ENCODE measurements around the gene RHBDL2.
"Not testable (repeated sequence)": the region's sequence is repeated elsewhere in the genome, so short reads cannot be mapped to it uniquely, and the experiment has no call there.

Gene RHBDL2

GRCh38 chr1:38941527-38942019 lies at the start of gene RHBDL2:
Gene RHBDL2, minus strand, starts transcription at chr1:38941830. Its CDS starts 22,618 bp downstream, at chr1:38919212.
- DNase-seq = no peak

GRCh38 chr1:38990738-38991637 lies 49.4 kb upstream of the RHBDL2 start, which contains the start of gene AKIRIN1:
Gene AKIRIN1, plus strand, starts transcription at chr1:38991276. Its CDS starts 105 bp downstream, at chr1:38991381.
- peak; percentile 96 for DNase-seq

GRCh38 chr1:38990386-38990737 lies 48.7 kb upstream of the RHBDL2 start:
- DNase-seq = peak; percentile 21

- no peak for DNase-seq
Measured at GRCh38 chr1:38989979-38990378, 48.3 kb upstream of the RHBDL2 start.

- not testable (repeated sequence) for DNase-seq
Measured at GRCh38 chr1:38979380-38979779, 37.8 kb upstream of the RHBDL2 start.

GRCh38 chr1:38978245-38978542 lies 36.6 kb upstream of the RHBDL2 start:
- not testable (repeated sequence) for DNase-seq

GRCh38 chr1:38977399-38978244 lies 36.0 kb upstream of the RHBDL2 start:
- DNase-seq = not testable (repeated sequence)

GRCh38 chr1:38973659-38974437 lies 32.2 kb upstream of the RHBDL2 start:
- no peak for DNase-seq

- DNase-seq = not testable (repeated sequence)
Measured at GRCh38 chr1:38973145-38973544, 31.5 kb upstream of the RHBDL2 start.

- no peak for DNase-seq
Measured at GRCh38 chr1:38964140-38964548, 22.5 kb upstream of the RHBDL2 start.

GRCh38 chr1:38962560-38962959 lies 20.9 kb upstream of the RHBDL2 start:
- DNase-seq = peak; percentile 11

GRCh38 chr1:38962113-38962512 lies 20.5 kb upstream of the RHBDL2 start:
- DNase-seq = peak; percentile 80

- DNase-seq = peak; percentile 46
Measured at GRCh38 chr1:38958967-38959366, 17.3 kb upstream of the RHBDL2 start.

- DNase-seq = no peak
Measured at GRCh38 chr1:38953433-38953860, 11.8 kb upstream of the RHBDL2 start.

- DNase-seq = no peak
Measured at GRCh38 chr1:38950553-38950952, 8.9 kb upstream of the RHBDL2 start.

GRCh38 chr1:38944547-38944946 lies 2.9 kb upstream of the RHBDL2 start:
- no peak for DNase-seq

GRCh38 chr1:38942664-38943428 lies 1.2 kb upstream of the RHBDL2 start:
- DNase-seq = no peak

- no peak for DNase-seq
Measured at GRCh38 chr1:38941093-38941492, 537 bp downstream of the RHBDL2 start.

GRCh38 chr1:38940339-38941047 lies 1.1 kb downstream of the RHBDL2 start:
- no peak for DNase-seq

GRCh38 chr1:38938722-38939260 lies 2.8 kb downstream of the RHBDL2 start:
- DNase-seq = no peak

- DNase-seq = no peak
Measured at GRCh38 chr1:38932571-38932970, 9.1 kb downstream of the RHBDL2 start.
